ENCODE results near the gene GRID1.

Gene GRID1

GRCh38 chr10:85673270-85673669 lies 693.3 kb downstream of the GRID1 start:
- Histone ChIP-seq H3K4me2 (no peak overlapping the region), H3K27ac (no peak overlapping the region), H4K20me1 (no peaks in the 10 kb centered on the region), H3K27me3 (no peaks in the 10 kb centered on the region), H3K9me3 (peaks cover 15% of the 10 kb centered on the region), H3K36me3 (no peaks in the 10 kb centered on the region), H3K4me3 (no peak overlapping the region), H3K9ac (no peak overlapping the region), H3K4me1 (no peaks in the 10 kb centered on the region)
- no peak for TF ChIP-seq Cebpa-rat (IDR thresholded peaks at IDR 0.05)

GRCh38 chr10:85671530-85671929 lies 695.1 kb downstream of the GRID1 start:
- Histone ChIP-seq H3K9me3 (peaks cover 15% of the 10 kb centered on the region), H3K4me1 (no peaks in the 10 kb centered on the region), H3K4me2 (no peak overlapping the region), H3K27me3 (no peaks in the 10 kb centered on the region), H3K27ac (no peak overlapping the region), H3K4me3 (no peak overlapping the region), H4K20me1 (no peaks in the 10 kb centered on the region), H3K36me3 (no peaks in the 10 kb centered on the region), H3K9ac (no peak overlapping the region)
- TF ChIP-seq Cebpa-rat (IDR thresholded peaks at IDR 0.05): no peak

GRCh38 chr10:85668522-85668921 lies 698.1 kb downstream of the GRID1 start:
- Histone ChIP-seq H3K9ac (no peak overlapping the region), H3K4me1 (no peaks in the 10 kb centered on the region), H3K36me3 (no peaks in the 10 kb centered on the region), H3K27ac (no peak overlapping the region), H3K9me3 (peaks cover 15% of the 10 kb centered on the region), H3K4me3 (no peak overlapping the region), H3K4me2 (no peak overlapping the region), H3K27me3 (no peaks in the 10 kb centered on the region), H4K20me1 (no peaks in the 10 kb centered on the region)
- TF ChIP-seq Cebpa-rat (IDR thresholded peaks at IDR 0.05): no peak

DNA sequence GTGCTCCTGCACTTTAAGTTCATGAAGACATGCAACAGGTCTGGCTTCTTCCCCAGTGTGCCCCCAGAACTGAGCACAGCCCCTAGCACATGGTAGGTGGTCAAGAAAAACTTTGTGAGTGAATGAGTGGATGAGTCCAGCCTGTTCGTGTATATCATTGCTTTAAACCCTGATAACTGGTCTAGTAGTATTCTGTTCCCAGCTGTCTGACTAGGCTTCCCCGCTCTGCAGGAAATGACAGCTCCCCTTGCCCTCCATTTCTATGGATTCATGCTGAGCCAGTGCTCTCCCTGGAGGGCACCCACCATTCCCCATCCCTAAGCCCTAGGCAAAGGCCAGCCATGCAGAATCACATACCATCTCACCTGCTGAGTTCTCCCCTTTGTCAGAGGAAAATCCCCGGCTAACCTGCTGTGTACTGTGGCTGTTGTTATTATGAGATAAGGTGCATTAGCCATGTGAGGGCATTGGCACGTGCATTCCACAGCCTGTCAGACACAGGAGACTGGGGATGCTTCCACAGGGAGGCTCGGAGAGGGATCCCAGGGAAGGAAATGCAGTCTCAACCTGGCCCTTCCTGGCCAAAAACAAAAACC lies 698.9 kb downstream of the GRID1 start:
- no peaks in the 10 kb centered on the region for H3K4me1 ChIP-seq
- no peak overlapping the region for H3K27ac ChIP-seq
- no peaks in the 10 kb centered on the region for H3K27me3 ChIP-seq
- H3K4me2 ChIP-seq: no peak overlapping the region
- no peak overlapping the region for H3K4me3 ChIP-seq
- H3K9ac ChIP-seq: no peak overlapping the region
- no peaks in the 10 kb centered on the region for H4K20me1 ChIP-seq
- H3K36me3 ChIP-seq: no peaks in the 10 kb centered on the region
- TF ChIP-seq Cebpa-rat (IDR thresholded peaks at IDR 0.05): no peak
- H3K9me3 ChIP-seq: peaks cover 12% of the 10 kb centered on the region

DNA sequence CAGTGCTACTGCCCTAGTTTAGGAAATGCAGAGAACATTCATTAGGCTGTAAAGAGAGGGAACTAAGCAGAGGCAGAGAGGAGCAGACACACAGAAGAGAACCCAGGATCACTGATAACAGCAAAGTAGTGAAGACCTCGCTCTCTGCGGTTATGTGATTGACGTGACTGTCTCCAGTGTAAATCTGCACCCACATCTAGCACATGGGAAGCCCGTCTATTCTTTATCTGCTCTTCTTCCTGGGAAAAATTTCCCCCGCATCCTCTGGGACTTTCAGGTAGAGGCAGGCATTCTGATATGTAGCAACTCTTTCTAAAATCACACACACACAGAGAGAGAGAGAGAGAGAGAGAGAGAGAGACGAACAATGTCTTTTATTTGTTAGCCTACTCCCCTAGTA lies 699.6 kb downstream of the GRID1 start:
- no peak overlapping the region for H3K4me3 ChIP-seq
- no peaks in the 10 kb centered on the region for H4K20me1 ChIP-seq
- no peak overlapping the region for H3K27ac ChIP-seq
- TF ChIP-seq Cebpa-rat (IDR thresholded peaks at IDR 0.05): no peak
- H3K4me2 ChIP-seq: no peak overlapping the region
- H3K27me3 ChIP-seq: no peaks in the 10 kb centered on the region; the same call in 1 of the 2 replicates
- no peaks in the 10 kb centered on the region for H3K4me1 ChIP-seq
- H3K36me3 ChIP-seq: no peaks in the 10 kb centered on the region
- H3K9ac ChIP-seq: no peak overlapping the region
- peaks cover 4% of the 10 kb centered on the region for H3K9me3 ChIP-seq

DNA sequence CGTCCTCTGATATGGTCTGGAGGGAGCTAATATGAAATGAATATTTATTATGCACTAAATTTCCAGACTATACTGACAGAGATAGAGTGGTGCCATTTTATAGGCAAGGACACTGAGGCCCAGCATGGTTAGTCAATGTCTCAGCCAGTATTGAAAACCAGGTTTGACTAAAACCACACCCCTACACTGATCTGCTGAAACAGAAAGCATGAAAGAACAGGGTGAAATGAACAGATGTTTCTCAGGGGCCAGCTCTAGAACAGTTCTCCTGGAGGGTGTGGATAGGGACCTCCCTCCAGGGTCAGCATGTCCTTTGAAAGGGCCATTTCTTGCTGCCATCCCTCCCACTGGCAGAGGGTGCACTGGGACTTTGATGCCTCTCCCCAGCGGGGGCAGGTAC lies 700.5 kb downstream of the GRID1 start:
- no peak for TF ChIP-seq Cebpa-rat (IDR thresholded peaks at IDR 0.05)
- Histone ChIP-seq H3K4me2 (no peak overlapping the region), H3K27me3 (no peaks in the 10 kb centered on the region; the same call in 1 of the 2 replicates), H3K36me3 (no peaks in the 10 kb centered on the region), H3K9ac (no peak overlapping the region), H3K4me1 (no peaks in the 10 kb centered on the region), H3K9me3 (no peaks in the 10 kb centered on the region), H3K4me3 (no peak overlapping the region), H4K20me1 (no peaks in the 10 kb centered on the region), H3K27ac (no peak overlapping the region)

GRCh38 chr10:85665681-85666080 lies 700.9 kb downstream of the GRID1 start:
- H3K36me3 ChIP-seq: no peaks in the 10 kb centered on the region
- H3K4me3 ChIP-seq: no peak overlapping the region
- no peak overlapping the region for H3K27ac ChIP-seq
- no peaks in the 10 kb centered on the region for H3K4me1 ChIP-seq
- no peak for TF ChIP-seq Cebpa-rat (IDR thresholded peaks at IDR 0.05)
- no peaks in the 10 kb centered on the region for H4K20me1 ChIP-seq
- H3K9ac ChIP-seq: no peak overlapping the region
- no peaks in the 10 kb centered on the region; the same call in 1 of the 2 replicates for H3K27me3 ChIP-seq
- no peak overlapping the region for H3K4me2 ChIP-seq
- no peaks in the 10 kb centered on the region for H3K9me3 ChIP-seq

- Histone ChIP-seq H3K36me3 (no peaks in the 10 kb centered on the region), H3K27me3 (no peaks in the 10 kb centered on the region; the same call in 1 of the 2 replicates), H3K4me3 (no peak overlapping the region), H3K27ac (no peak overlapping the region), H3K4me1 (no peaks in the 10 kb centered on the region), H3K4me2 (no peak overlapping the region), H3K9me3 (no peaks in the 10 kb centered on the region), H3K9ac (no peak overlapping the region), H4K20me1 (no peaks in the 10 kb centered on the region)
- no peak for TF ChIP-seq Cebpa-rat (IDR thresholded peaks at IDR 0.05)
These were observed 701.5 kb downstream of the GRID1 start for GRCh38 chr10:85665078-85665477.

DNA sequence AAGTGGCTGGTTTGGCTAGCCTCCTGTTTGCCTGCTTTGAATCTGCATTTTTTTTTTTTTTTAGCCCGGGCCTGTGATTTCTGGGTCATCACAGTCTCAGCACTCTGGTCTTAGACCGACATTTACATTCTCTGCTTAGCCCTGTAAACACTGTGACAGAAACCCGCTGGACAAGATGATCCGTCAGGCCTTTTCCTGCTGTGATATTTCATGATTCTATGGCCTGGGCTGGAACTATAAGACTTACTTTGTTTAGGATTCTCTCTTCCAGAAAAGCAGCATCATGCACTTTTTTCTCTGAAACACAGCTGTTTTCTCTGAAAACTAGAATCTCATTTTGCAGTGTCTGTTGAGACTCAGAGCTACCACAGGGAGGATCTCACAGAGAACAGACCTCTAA lies 705.5 kb downstream of the GRID1 start:
- H3K9me3 ChIP-seq: no peaks in the 10 kb centered on the region
- no peaks in the 10 kb centered on the region for H3K4me1 ChIP-seq
- H3K36me3 ChIP-seq: no peaks in the 10 kb centered on the region
- H3K27ac ChIP-seq: no peak overlapping the region
- no peak for TF ChIP-seq Cebpa-rat (IDR thresholded peaks at IDR 0.05)
- no peak overlapping the region for H3K9ac ChIP-seq
- no peak overlapping the region for H3K4me3 ChIP-seq
- H4K20me1 ChIP-seq: no peaks in the 10 kb centered on the region
- H3K27me3 ChIP-seq: no peaks in the 10 kb centered on the region; the same call in 1 of the 2 replicates
- H3K4me2 ChIP-seq: no peak overlapping the region

DNA sequence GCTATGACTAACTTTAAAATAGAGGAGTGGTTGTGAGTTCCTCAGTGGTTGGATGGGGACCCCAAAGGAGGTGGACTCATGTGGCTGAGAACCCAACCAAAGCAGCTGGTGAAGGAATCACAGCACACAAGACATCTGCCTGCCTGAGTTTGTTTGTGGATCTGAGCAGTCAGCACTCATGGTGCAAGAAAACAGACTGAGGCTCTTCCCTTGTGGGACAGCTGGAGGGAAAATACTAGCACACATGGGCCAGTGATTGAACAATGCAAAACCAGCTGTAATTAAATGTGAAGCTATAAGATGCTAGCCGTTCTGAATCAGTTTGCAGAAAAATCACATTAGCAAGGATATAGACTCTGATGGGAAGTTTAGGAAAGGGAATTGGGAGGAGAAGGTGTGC lies 707.3 kb downstream of the GRID1 start:
- H3K9ac ChIP-seq: no peak overlapping the region

DNA sequence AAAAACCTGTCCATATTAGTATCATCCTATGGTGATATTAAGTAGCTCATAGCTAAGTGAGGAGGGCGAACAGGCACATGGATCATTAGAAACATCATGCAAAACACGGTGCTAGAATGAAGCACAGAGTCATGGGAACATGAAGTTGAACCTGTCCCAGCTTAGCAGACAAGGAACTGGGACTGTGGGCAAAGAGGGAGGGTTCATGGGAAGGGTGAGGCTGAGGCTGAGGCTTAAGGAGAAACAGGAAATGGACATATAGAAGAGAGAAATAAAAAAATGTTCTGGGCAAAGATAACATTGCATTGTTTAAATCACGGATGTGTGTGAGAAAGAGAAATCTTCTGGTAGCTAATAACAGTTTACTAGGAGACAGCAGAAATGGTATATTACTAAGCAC lies 708.1 kb downstream of the GRID1 start:
- Histone ChIP-seq H4K20me1 (no peaks in the 10 kb centered on the region), H3K4me2 (no peak overlapping the region), H3K9me3 (no peaks in the 10 kb centered on the region), H3K4me1 (no peaks in the 10 kb centered on the region), H3K27ac (no peak overlapping the region), H3K9ac (no peak overlapping the region), H3K36me3 (no peaks in the 10 kb centered on the region), H3K27me3 (no peaks in the 10 kb centered on the region; the same call in 1 of the 2 replicates), H3K4me3 (no peak overlapping the region)
- no peak for TF ChIP-seq Cebpa-rat (IDR thresholded peaks at IDR 0.05)

More for the DNA sequence above, 707.3 kb downstream of the GRID1 start:
- Histone ChIP-seq H3K36me3 (no peaks in the 10 kb centered on the region), H3K9me3 (no peaks in the 10 kb centered on the region), H3K27me3 (no peaks in the 10 kb centered on the region; the same call in 1 of the 2 replicates), H3K27ac (no peak overlapping the region), H3K4me3 (no peak overlapping the region), H4K20me1 (no peaks in the 10 kb centered on the region), H3K4me1 (no peaks in the 10 kb centered on the region), H3K4me2 (no peak overlapping the region)
- TF ChIP-seq Cebpa-rat (IDR thresholded peaks at IDR 0.05): no peak

Data from BLaER1 (cell line).